ENCODE measurements around the gene CDH4. TPM values are rescaled to one million over a fixed set of nuclear protein-coding genes. Genes with fewer than 3 reads are reported as not detected.

The CDH4 gene
- total RNA-seq, 1 donor from 2014 or later, result 12.1 TPM

- Histone ChIP-seq H3K36me3 (ENCODE audit: control insufficient read depth, insufficient read depth, low read length) (no peaks in the 10 kb centered on the region), H3K27me3 (ENCODE audit: control insufficient read depth, insufficient read depth, low read length) (no peaks in the 10 kb centered on the region), H3K4me3 (ENCODE audit: low read depth, low read length) (no peak overlapping the region)
- DNase-seq (ENCODE audit: low read depth) (no peak), FAIRE-seq (no peak)
- no peak for TF ChIP-seq CTCF (IDR thresholded peaks at IDR 0.05; ENCODE audit: insufficient read depth, low read length, severe bottlenecking)
These were observed 63.3 kb downstream of the CDH4 start for GRCh38 chr20:61315319-61315718.

- no peak for DNase-seq (ENCODE audit: low read depth)
- Histone ChIP-seq H3K4me3 (ENCODE audit: low read depth, low read length) (no peak overlapping the region), H3K27me3 (ENCODE audit: control insufficient read depth, insufficient read depth, low read length) (no peaks in the 10 kb centered on the region), H3K36me3 (ENCODE audit: control insufficient read depth, insufficient read depth, low read length) (no peaks in the 10 kb centered on the region)
- FAIRE-seq, result no peak
- no peak for TF ChIP-seq CTCF (IDR thresholded peaks at IDR 0.05; ENCODE audit: insufficient read depth, low read length, severe bottlenecking)
These were observed 64.3 kb downstream of the CDH4 start for GRCh38 chr20:61316346-61316745.

- TF ChIP-seq CTCF (IDR thresholded peaks at IDR 0.05; ENCODE audit: insufficient read depth, low read length, severe bottlenecking), result no peak
- Histone ChIP-seq H3K27me3 (ENCODE audit: control insufficient read depth, insufficient read depth, low read length) (no peaks in the 10 kb centered on the region), H3K4me3 (ENCODE audit: low read depth, low read length) (no peak overlapping the region), H3K36me3 (ENCODE audit: control insufficient read depth, insufficient read depth, low read length) (no peaks in the 10 kb centered on the region)
- FAIRE-seq (no peak), DNase-seq (ENCODE audit: low read depth) (no peak)
These were observed 66.0 kb downstream of the CDH4 start for GRCh38 chr20:61317966-61318530.

- Histone ChIP-seq H3K27me3 (ENCODE audit: control insufficient read depth, insufficient read depth, low read length) (no peaks in the 10 kb centered on the region), H3K4me3 (ENCODE audit: low read depth, low read length) (no peak overlapping the region), H3K36me3 (ENCODE audit: control insufficient read depth, insufficient read depth, low read length) (no peaks in the 10 kb centered on the region)
- DNase-seq (ENCODE audit: low read depth), result no peak
- FAIRE-seq, result no peak
- TF ChIP-seq CTCF (IDR thresholded peaks at IDR 0.05; ENCODE audit: insufficient read depth, low read length, severe bottlenecking), result no peak
These were observed 68.8 kb downstream of the CDH4 start for GRCh38 chr20:61320691-61321425.

- TF ChIP-seq CTCF (IDR thresholded peaks at IDR 0.05; ENCODE audit: insufficient read depth, low read length, severe bottlenecking), result no peak
- FAIRE-seq (no peak), DNase-seq (ENCODE audit: low read depth) (no peak)
- Histone ChIP-seq H3K36me3 (ENCODE audit: control insufficient read depth, insufficient read depth, low read length) (no peaks in the 10 kb centered on the region), H3K4me3 (ENCODE audit: low read depth, low read length) (no peak overlapping the region), H3K27me3 (ENCODE audit: control insufficient read depth, insufficient read depth, low read length) (no peaks in the 10 kb centered on the region)
These were observed 69.4 kb downstream of the CDH4 start for GRCh38 chr20:61321481-61321880.
